HG03060 (cell line): ENCODE results near the gene ME1.
A peak's percentile ranks its signal among the peaks of the same experiment; 100 is the strongest.
"Not testable (repeated sequence)": the region's sequence is repeated elsewhere in the genome, so short reads cannot be mapped to it uniquely, and the experiment has no call there.

ENCODE experiments used
- ATAC-seq: cut with Tn5 transposase; IDR thresholded peaks from one replicate; pipeline ENCODE4 v1.9.1; 2021; ENCODE audit warnings: low read depth, moderate number of reproducible peaks; ENCODE audit not compliant: unreplicated experiment

ME1 gene

DNA sequence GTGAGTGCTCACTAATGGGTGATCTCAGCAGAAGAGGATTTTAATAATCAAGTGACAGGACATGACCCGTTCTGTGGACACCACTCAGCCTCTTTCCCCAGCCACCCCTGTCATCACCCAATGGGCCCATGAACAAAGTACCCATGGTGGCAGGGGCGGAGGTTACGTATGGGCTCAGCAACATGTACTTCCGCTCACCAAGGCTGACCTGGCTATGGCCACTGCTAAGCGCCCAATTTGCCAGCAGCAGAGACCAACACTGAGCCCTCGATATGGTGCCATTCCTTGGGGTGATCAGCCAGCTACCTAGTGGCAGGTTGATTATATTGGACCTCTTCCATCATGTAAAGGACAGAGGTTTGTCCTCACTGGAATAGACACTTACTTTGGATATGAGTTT lies 68.5 kb downstream of the ME1 start:
- ATAC-seq = not testable (repeated sequence)

DNA sequence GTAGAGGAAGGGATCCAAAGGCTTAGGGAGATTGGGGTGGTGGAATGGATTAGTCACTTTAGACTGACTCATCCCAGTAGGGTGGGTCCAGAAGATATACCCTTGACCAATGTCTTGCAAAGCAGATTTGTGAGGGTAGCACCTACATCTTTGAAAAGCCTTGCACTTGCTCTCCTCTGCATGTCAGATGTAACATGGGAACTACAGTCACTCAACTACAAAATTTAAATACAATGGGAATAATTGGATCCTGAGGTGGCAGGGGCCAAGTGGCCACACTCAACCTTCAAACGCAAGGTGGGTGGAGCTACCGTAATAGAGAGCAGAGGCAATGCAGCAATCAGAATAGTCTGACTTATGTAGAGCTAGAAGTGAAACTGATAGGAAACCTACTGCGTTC lies 71.2 kb downstream of the ME1 start:
- ATAC-seq = no peak

DNA sequence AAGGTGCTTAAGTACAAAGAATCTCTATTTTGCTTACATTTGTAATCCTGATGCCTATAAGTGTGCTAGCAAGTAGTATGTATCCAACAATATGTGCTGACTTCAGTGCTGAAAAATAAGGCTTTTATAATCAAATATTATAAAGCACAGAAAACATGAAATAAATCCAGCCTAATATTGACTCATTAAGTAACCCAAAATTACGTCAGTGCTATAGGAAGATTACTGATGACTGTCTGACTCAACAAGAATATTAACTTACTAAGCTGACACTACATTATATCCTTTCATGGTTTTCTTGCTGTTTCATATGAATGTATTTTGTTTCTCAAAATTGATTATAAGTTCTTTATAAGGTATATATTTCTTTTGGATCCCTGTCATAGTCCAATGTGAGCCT lies 76.1 kb downstream of the ME1 start:
- ATAC-seq = no peak

DNA sequence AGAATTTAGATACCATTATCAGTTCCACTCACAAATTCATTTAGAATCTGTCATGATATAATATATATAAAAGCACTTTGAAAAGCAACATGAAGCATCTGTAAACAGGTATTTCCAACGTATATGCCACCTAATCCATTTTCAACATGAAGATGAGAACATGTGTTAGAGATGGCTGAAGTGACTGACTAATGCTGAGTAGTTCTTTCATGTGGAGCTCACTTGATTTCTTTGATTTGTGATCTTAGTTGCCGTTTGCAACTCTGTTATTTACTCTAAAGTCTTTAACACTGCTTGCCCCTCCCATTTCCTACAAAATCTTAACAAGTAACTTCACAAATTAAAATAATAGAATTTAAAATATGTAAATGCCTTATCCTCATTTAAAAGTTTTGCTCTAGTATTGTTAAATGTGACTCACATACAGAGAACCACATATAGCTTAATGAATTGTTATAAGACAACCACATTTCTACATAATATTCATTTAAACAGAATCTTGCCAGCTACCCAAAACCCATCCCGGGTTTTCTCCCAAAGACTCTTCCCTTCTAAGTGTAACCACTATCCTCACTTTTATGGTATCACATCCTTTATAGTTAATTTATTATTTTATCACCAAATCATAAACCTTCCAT lies 78.3 kb downstream of the ME1 start:
- no peak for ATAC-seq

DNA sequence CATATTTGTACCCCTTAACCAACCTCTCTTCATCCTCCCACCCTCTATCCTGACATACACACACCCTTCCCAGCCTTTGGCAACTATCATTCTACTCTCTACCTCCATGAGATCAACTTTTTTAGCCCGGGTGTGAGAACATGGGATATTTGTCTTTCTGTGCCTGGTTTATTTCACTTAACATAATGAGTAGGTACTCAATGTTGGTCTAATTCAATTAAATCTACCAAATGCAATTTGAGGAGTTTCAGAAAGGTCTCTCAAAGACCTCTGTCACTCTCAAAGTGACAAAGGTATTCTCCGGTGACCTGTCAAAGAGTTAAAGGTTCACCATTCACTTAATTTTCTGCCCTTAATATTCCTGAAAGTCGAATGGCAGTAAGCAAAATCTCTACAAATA lies 87.7 kb downstream of the ME1 start:
- no peak for ATAC-seq

DNA sequence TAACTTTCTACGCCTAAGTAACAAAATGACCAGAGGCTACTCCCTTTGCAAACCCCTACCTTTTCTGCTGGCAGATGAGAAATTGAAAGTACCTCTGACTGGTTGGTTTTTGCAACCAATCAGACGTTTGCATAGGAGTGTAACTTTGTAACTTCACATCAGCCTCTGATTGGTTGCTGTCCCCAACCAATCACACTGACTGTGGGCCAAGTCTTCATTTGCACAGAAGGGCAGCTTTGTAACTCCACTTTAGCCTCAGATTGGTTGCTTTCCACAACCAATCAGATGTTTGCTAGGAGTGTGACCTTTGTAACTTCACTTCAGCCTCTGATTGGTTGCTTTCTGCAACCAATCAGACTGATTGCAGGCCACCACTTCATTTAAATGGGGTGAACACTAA lies 89.1 kb downstream of the ME1 start:
- ATAC-seq = no peak

DNA sequence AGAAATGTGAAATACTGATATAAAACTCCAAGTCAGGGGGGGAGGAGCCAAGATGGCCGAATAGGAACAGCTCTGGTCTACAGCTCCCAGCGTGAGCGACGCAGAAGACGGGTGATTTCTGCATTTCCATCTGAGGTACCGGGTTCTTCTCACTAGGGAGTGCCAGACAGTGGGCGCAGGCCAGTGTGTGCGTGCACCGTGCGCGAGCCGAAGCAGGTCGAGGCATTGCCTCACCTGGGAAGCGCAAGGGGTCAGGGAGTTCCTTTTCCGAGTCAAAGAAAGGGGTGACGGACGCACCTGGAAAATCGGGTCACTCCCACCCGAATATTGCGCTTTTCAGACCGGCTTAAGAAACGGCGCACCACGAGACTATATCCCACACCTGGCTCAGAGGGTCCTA lies 96.9 kb downstream of the ME1 start:
- ATAC-seq = not testable (repeated sequence)

DNA sequence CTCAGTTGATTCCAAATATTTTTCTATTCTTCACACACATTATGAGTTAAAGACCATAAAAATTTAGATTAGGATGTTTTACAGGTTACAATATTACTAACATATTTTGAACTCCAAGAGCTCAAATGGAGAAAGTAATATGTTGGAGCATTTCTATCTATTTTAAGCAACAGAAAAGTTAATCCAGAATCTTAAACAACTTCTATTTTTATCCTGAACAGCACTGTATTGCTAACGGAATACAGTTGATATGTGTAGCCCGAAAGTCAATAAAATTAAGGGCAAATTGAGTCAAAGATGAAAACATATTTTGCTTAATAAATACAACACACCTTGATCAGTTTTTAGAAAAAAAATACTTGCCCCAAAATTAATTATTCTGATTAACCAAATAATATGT lies 97.4 kb downstream of the ME1 start:
- ATAC-seq = no peak

DNA sequence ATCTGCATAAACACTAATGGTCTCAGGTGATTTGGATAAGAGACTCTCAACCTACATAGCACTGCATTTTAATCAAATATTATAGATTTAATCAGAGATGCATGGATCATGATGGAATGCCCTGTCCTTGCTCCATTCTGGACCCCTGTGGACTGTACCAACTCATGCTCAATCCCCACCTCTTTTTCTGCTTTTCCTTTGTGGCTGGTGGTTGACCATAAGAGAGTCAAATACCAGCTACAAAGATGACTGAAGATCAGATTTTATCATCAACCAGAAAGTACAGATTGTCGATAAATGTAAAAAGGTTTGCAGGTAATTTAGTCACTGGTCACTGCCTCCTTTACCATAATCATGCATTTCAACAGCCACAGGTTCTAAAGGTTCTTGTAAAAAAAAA lies 116.2 kb downstream of the ME1 start:
- ATAC-seq = no peak

DNA sequence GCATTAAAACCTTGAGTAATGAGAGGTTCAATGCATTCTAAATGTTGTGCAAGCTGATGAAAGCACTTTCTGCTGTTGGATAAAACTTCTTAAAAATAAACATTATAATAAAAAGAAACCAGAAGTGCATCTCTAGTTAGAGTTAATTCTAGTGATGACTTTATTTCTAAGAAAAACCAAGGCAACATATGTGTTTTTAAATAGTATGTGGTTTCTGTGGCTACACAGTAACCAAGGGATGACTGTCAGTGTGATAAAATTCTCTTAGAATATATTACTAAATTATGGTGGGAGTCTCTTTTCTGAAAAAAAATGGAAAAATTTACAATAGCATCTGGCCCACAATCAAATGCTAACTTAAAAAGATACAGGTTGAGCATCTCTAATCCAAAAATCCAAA lies 117.0 kb downstream of the ME1 start:
- ATAC-seq = no peak

DNA sequence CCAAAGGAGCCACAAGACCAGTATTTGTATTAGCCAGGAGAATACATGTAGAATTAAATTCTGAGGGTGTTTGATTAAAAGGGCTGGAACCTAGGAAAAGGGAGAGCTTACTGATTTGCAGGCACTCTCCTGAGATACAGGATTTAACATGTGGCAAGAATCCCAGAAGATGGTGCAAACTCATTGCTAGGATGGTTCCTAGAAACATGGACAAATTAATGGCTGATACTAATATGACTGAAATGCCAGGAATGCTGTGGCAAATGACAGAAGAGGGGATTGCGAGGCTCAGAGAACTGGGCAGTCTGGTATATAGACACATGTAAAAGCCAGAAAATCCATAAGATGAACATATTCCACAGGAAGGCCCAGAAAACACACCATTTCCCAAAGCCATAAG lies 119.6 kb downstream of the ME1 start:
- no peak for ATAC-seq

DNA sequence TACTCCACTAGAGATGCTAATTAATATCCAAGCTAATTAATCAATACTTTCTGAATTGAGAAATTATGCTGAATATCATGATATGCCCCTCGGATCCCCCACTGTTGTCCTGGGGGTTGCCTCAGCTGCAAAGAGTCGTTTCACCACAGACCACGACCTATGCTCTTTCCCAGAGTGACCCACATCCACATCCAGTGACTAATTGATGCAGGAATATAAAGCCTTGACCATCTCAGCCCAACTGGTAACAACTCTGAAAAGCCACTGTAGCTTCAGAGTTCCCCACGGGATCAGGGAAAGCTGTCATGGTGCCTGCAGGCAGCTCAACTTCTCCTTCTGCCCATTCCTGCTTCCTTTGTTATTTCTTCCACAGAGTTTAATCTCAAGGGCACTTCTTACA lies 120.8 kb downstream of the ME1 start:
- no peak for ATAC-seq

DNA sequence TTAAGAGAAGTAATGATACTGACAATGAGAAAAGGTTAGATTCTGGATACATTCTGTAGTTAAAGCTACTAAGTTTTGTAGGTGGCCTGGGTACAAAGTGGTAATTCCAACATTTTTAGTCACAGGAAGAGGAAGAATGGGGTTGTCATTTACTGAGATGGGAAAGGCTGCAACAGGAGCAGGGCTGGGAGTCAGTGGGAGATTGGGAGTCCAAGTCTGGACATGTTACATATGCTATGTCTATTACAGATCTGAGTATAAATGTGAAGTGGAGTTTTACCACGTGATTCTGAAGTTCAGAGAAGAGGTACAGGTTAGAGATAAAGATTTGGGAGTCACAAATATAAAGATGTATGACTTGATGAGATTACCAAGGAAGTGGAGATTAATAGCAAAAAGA lies 121.5 kb downstream of the ME1 start:
- ATAC-seq = no peak

DNA sequence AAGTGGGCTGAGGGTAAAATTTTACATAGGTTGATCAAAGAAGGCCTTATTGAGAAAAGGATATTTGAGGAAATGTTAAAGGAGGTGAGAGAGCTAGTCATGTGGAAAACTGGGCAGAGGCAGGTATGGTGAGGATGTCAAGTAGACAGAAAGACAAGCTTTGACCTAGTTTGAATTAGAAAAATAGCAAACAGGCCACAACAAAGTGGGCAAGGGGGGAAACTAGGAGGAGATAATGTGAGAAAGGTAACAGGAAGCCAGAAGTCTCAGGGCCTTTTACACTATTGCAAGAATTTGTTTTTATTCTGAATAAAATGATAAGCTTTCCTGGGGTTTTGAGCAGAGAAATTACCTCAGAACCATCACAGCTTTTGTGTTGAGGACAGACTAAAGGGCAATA lies 122.0 kb downstream of the ME1 start:
- no peak for ATAC-seq

DNA sequence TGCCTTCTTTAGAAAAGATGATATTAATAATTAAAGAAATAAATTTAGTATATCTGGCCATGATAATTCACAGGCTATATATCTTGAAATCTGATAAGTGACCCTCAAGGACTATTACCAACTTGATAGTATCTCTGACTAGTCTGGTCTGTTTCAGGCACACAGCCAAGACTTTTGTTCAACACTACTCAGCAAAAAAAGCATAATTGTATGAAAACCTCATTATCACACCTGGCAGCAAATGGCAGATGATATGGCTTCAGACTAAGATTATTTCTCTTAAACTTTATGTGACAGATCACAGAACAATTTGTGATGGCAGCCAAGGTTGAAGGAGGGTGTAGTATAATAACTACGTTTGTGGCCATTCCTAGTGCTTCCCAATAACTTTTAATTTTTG lies 123.0 kb downstream of the ME1 start:
- no peak for ATAC-seq

DNA sequence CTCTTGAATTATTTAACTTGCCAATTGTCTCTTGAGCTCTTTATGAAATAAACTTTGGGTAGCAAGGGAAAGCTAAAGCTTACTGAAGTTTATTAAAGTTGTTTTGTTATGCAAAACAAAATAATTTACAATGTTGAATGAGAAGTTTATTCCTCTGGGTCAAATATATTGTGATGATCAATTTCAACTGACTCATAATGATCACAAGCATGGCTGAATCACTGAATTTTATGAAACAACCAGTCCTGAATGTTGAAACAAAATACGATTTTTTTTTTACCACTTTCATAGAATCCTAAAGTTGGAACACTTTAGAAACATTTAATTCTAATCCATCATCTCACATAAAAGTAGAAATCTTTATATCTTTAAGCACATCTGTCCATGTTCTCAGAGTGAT lies 127.4 kb downstream of the ME1 start:
- ATAC-seq = no peak

DNA sequence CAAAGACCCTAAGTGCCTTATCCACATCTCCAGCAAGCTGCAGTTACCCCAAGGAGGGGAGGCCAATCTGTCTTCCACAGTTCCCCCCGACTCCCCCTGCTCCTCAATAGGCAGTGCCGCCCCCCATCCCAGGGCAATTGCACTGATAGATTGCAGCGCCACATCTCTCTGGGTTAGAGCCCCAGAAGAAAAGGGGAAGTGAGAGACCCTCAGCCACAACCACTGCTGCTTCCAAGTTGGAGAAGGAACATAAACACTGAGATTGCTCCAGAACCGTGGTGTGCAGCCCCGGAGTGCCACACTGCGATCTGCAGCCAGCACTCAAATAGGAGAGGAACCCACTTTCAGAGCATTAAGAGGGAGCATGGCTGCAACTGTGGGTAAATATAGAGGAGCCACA lies 136.2 kb downstream of the ME1 start:
- no peak for ATAC-seq

DNA sequence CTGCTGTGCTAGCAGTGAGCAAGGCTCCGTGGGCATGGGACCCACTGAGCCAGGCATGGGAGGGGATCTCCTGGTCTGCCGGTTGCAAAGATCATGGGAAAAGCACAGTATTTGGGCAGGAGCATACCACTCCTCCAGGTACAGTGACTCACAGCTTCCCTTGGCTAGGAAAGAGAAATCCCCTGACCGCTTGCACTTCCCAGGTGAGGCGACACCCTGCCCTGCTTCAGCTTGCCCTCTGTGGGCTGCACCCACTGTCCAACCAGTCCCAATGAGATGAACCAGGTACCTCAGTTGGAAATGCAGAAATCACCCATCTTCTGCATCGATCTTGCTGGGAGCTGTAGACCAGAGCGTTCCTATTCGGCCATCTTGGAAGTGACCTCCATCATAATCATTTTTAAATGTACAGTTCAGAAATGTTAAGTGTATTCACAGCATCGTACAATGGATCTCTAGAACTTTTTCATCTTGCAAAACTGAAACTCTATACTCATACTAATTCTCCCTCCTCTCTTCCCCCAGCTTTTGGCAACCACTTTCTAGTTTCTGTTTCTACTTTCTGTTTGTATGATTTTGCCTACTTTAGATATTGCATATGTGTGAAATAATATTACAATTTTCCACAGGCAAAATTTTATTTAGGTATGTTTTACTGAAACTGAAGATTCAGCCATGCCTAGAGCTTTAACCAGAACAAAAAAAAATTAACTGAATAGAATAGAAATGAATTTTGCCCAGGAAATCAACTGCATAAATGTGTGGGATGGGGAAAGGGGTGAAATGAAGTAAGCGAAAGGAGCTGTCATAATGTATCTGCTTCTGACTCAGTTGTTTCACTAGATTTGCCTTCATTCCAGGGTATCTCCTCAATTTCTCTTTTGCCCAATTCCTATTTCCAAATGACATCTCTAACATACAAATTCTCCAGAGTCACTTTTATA lies 137.7 kb downstream of the ME1 start:
- peak; percentile 91 for ATAC-seq

DNA sequence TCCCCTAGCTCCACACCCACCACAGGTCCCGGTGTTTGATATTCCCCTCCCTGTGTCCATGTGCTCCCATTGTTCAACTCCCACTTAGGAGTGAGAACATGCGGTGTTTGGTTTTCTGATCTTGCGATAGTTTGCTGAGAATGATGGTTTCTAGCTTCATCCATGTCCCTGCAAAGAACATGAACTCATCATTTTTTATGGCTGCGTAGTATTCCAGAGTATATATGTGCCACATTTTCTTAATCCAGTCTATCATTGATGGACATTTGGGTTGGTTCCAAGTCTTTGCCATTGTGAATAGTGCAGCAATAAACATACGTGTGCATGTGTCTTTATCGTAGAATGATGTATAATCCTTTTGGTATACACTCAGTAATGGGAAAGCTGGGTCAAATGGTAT lies 143.6 kb downstream of the ME1 start:
- ATAC-seq = not testable (repeated sequence)

DNA sequence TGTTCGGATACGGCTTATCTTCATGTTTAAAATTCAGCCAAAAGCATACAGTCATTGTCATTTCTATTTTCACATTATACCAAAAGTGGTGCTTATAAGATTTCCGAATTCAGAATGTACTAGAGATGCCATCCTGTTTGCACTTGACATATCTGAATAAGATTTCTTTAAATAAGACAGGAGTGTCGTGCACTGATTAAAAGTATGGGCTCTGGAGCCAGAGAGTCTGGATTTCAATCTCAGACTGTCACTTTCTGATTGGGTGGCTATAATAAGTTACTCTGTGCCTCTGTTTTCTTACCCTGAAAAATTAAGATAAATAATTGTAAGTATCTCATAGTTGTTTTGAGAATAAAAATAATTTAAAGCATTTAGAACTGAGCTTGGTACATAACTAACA lies 144.9 kb downstream of the ME1 start:
- no peak for ATAC-seq

DNA sequence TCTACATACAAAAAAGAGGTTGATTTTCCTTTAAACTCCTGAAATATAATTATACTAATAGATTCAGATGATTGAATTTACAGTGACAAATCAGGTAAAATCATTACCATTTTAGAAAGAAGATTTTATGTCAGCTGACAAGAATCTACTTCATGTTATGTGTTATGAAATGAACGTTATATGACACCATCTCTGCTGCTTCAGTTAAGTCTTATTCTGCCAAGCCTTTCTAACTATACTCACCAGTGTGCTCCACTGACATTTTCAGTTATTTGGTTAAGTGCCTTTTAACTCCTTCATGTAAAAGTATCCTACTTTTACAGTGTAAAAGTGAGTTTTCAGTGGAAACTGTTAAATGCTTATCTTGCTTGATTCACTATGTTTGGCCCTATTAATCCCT lies 157.3 kb downstream of the ME1 start:
- no peak for ATAC-seq
